Fibroblast of skin of scalp (primary cell): ENCODE results near the gene PRICKLE3.

Source experiments
- DNase-seq: peaks from one replicate; pipeline ENCODE4 v3.0.0-alpha.2; 2013

Gene PRICKLE3

DNA sequence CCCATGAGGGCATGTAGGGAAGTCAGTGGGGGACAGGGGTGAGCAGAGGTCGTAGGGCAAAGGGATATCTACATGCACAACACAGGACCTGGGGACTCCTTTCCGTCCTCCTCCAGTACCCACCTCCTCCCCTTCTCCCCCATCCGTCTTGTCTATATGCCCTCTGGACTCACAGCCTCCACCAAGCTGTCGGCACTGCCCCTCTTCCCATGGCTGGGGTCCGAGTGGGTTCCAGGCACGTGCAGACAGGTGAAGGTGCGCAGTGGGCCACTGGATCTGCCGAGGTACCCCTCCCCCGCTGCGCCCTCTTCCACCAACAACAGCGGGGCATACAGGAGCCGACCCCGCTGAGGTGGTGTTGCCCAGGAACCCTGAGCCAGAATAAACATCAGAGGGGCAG is 19.3 kb upstream of the PRICKLE3 start:
- no peak for DNase-seq

DNA sequence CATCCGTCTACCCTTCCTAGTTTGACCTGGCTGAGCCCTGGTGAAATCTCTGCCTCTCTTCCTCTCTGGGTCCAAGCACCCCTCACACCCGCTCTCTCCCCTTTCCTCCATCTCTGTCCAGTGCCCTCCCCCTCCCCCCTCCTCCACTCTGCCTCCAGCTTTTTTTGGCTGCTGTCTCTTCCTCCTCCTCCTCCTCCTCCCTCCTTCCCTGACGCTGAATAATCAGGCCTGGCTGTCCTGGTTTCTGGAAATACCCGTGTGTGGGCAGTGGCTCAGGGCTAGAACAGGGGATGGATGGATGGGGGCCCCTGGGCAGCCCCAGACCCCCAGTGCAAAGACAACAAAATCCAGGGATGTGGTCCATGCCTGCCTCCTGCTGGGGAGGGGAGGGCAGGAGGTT is 18.5 kb upstream of the PRICKLE3 start:
- DNase-seq, result no peak

DNA sequence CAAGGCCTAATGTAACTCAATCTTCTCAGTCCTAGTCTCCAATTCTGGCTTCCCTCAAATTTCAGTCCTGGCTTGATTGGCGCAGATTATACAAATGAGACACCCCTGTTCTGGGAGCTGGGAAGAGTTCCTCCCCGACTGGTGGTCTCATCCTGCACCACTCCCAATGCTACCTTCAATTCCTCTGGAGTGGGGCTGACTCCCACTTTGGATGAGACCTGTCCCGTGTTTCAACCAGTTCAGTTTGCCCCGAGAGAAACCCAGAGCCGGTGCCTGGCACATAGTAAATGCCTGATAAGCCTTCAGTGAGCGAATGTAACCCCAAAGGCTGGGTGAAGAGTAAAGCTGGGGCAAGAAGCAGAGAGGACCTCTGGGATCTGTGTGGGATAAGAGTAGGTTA is 17.8 kb upstream of the PRICKLE3 start:
- DNase-seq, result no peak

DNA sequence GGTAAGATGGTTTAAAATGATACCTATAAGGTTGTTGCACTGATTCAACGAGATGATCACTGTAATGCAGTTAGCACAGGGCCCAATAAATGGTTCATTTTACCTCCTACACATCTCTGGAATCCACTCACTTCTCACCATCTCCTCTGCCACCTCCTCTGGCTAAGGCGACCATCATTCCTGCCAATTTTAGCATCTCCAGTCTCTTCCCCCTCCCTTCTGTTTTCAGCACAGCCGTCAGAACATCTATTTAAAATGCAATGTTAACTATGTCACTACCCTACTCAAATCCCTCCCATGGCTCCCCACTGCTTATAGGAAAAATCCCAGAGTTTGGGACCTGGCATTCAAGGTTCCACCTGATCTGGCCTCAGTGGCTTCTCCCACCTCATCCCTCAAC is 17.4 kb upstream of the PRICKLE3 start:
- no peak for DNase-seq

DNA sequence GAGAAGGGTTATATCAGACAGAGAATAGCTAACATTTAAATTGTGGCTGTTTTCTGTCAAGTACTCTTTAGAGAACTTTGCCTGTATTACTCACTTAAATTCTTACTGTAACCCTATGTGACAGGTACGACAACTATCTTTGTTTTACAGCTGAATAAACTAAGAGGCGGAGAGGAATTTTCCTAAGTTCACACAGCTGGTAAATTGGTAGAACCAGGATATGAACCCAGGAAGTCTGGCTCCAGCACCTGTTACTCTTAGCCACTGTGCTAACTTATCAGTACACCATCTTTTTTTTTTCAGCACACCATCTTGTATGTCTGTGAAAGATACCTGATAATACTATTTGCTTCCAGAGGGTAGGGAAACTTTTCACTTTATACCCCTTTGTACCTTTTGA is 15.8 kb upstream of the PRICKLE3 start:
- no peak for DNase-seq

DNA sequence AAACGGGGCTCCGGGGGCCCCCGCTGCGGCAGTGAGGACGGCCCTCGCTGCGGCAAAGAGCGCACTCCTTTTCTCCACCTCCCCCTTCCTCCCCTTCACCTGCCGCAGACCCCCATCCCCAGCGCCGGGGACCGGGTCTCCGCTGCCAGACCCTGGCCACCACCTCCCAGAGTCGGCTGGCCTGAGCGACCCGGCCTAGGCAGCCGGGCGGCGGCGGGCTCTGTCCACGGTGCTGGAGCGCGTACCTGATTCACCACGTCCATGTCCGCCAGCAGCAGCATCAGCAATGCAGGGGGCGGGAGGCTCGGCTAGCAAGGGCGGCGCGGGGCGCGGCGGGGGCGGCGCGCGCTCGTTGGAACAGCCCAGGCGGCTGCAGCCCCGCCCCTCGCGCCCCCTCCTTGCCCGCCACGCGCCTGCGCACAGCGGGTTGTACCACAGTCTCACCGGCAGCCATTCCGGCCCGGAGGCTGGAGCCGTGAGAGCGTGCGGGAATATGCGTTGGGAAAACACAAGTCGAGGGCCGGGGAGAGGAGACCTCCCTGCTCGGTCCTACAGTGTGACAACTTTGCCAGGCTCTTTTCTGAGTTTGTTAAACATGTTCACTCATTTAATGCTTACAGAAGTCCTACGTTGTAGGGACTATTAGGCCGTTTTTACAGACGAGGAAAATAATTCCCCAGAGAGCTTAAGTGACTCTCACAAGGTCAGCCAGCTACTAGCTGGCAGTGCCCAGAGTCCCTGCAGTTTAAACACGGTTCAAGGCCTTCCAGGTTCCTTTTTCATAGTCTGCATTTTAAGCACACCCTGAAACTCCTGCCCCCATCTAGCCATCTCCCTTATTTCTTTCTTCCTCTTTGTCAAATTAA is 14.0 kb upstream of the PRICKLE3 start, which contains the start of gene SYP:
Gene SYP (minus strand): TSS at position 288 of the 866 bp plus-strand sequence. CDS start 7 bp downstream, at position 281.
- peak; percentile 87 for DNase-seq

DNA sequence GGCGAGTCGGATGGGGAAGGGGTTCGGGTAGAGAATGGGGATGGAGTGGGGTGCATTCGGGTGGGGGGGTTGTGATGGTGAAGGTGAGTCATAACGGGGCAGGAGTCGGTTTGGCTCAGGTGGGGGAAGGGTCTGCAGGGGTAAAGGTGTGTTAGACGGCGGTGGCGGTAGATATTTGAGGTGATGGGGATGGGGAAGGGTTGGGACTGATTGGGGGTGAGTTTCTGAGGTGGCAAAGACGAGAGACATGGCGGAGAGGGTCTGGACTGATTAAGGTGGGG is 13.1 kb upstream of the PRICKLE3 start:
- DNase-seq, result no peak

DNA sequence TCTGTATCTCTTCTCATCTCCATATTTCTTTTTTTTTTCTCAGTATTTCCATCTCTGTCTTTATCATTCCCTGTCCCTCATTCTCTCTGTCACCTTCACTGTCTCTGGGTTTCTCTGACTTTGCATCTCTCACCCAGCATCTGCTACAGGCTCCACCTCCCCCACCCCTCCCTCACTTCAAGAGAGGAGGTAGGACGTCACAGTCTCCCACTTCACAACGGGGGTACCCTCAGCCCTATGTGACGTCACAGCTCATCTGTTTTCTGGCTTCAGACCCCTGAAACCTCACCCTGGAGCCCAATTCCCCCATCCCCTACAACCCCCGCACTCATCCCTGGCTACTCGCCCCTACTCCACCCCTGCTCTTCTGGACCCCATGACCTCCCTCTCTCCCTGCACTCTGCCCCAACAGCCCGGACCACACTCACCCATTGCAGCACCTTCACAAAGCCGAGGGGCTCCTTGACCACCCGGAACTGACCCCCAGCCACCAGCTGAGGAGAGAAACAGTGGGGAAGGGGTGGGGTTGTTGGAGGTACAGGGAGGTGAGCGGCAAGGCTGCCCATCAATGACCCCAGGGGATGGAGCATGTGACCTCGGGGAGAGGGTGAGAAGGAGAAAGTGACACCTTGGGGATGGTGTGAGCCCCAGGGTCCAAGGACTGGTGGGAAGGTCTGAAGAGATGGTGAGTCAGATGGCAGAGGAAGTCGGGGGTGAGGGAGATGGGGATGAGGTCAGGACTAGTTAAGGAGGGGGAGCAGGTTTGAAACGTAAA is 12.6 kb upstream of the PRICKLE3 start:
- no peak for DNase-seq

DNA sequence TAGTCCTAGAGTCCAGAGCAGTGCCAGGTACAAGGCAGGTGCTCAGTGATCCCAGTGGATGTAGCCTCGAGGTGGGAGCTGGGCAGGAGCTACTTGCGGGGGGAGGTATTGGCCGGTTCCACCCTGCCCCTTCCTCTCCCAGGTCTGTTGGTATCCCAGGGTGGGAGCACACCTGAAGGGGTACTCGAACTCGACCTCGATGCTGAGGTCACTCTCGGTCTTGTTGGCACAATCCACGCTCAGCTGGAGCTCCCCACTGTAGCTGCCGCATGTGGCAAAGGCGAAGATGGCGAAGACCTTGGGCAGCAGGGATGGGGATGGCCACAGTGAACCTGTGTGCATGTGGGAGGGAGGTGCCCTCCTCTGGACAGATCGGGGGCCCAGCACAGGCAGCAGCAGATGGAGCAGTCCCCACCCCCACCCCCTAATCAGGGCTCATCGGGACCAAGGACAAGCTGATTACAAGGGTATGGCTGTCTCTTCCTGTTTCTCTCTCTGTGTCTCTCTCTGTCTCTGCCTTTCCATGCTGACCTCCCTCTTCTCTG is 11.4 kb upstream of the PRICKLE3 start:
- DNase-seq, result no peak

DNA sequence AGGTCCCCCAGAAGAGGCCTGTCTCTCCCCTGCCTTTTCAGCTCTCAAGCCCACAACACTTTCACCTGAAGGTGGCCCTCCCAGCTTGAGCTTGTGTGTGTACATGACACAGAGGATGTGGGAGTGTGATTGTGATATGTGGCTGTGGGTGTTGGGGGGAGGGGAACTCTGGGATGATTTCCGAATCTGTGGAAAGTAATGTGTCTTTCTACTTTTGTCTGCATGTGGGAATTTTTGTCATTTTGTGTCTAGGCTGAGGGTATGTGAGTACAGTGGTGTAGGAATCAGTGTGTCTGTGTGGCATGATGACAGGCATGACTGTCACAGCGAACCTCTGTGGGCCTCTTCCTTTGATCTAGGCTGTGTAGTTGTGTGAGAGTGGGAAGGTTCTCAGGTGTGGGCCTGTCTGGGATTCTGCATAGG is 7.4 kb upstream of the PRICKLE3 start:
- DNase-seq, result no peak

DNA sequence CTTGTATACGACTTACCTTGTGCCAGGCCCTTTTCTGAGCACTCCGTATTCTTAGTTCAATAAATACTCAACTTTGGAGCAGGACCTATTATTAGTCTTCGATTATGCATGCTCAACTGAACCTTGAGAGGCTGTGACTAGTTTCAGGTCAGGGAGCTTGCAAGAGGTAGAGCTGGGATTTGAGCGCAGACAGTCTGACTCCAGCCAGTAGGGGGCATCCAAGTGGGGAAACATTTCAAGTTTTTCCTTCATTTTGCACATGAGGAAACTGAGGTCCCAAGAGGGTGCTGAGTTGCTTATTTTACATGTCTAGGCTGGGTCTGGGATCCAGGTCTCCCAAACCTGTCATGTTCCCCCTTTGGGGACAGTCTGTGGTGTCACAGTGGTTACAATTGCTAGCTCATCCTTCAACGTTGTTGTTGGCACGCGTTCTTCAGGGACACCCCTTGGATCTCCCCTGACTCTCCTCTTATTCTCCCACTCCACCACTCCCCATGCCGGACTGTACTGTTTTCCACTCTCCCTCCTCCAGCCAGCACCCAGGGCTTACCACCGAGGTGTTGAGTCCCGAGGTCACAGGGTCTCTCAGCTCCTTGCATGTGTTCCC is 6.7 kb upstream of the PRICKLE3 start:
- no peak for DNase-seq

DNA sequence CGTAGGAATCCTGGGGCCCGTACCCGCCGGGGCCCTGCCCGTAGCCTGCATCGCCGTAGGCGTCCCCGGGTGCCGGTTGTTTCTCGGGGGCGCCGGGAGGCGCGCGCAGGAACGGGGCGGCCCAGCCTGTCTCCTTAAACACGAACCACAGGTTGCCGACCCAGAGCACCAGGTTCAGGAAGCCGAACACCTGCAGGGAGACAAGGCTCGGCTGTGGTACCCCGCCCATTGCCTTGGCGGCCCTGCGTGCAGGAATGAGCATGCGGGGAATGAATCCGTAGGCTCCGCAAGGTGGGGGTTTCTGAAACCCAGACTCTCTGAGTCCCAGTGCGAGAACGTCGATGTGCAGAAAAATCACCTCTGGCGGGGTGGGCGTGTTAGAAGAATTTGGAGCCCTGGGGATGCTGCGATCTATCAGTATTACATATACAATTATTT is 5.4 kb upstream of the PRICKLE3 start:
- no peak for DNase-seq

DNA sequence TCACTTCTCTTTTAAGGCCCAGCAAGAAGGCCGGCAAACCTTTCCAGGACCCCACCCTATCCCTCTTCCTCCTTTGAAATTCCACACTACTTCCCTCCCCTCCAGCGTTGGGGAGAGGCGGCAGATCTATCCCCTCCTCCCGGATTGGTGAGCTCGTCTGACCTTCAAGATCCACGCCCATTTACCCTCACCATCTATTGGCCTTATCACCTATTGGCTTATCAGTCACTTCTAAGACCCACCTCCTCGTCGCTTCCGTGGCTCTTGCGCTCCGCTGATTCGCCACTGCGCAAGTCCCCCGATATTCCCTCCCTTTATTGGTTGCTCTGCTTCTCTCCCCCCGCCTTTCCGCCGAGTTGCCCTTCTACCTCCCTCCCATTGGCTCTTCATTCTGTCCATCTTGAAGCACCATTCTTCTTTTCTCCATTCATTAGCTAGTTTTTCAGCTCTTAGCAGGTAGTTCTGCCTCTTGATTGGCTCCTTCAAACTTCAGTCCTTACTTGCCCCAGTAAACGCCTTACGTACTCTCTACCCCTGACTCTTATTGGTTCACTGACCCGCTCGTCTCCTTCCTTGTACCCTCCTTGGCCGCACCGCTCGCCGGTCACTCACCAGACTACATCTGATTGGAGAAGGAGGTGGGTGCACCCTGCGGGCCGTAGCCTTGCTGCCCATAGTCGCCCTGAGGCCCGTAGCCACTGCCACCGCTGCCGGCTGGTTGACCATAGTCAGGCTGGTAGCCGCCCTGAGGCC is 4.8 kb upstream of the PRICKLE3 start:
- DNase-seq, result peak; percentile 99

DNA sequence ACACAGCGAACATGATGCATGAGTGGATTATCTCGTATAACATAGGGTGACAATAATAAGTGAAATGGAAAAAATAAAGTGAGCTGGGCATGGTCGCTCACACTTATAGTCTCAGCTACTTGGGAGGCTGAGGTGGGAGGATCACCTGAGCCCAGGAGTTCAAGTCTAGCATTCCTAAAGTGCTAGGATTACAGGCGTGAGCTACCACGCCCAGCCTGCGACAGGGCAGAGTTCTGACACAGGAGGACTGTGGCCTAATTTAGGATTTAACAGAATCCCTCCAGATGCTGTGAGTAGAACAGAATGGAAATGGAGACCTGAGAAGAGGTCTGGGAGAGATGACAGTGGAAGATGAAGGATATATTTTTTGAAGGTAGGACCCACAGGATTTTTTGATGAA is 3.4 kb upstream of the PRICKLE3 start:
- DNase-seq, result no peak

DNA sequence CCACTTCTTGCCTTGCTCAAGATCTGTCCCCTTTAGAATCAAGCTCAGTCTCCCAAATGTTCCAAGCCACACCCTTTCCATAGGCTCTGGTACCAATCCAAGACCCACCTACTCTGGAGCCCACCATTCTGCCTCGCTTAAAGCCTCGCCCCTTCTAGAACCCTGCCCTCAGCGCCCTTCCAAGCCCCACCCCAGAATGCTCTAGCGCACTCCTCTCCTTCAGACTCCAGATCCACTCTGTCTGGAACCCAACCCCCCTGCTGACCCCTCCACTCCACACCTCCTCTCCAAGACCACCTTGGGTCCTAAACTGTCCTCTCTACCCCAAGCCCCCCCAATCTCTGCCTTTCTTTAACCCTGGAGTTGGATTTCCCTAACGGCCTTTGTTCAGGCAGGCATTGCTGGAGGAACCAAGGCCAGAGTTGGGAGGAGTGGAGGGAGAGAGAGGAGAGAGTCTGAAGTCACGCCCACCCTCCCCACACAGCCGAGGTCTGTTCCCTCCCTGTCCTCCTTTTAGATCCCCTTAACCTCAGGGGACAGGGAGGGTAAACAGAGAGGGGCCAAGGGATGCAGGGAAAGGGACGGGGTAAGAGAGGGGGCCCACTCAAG is 2.4 kb upstream of the PRICKLE3 start:
- DNase-seq, result no peak

DNA sequence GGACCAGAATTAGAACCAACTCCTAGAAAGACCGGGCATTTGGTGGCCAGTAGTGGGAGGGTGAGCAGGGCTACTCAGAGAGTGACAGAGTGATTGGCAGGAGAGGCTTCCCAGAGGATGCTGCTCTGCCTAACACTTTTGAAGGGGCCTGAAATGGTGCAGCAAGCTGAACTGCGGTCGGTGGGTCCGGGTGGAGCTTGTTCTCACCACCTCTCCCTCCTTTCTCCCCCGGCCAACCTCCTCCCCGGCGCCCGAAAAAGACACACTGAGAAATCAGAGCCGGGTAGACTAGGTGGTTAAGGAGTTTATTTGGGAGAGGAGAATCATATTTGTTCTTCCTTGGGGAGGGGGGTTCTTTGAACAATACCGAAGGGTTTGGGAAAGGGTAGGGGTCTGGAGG is 1.4 kb upstream of the PRICKLE3 start:
- DNase-seq, result no peak

DNA sequence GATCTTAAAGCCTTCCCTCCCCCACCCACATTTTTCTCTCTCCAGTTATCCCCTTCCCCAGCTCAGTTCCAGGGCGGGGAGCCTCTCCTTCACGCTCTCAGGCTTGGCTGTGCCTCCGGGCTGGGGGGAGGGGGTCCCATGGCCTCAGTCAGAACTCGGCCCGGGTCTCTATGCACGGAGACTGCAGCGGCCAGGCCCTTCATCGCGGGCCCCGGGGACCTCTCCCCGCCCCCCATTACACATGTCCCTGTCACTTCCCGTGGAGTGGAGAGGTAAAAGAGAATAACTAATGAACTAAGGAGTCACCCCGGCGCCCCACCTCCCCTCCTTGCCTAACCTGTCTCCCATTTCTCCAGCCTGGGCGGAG is 838 bp upstream of the PRICKLE3 start:
- no peak for DNase-seq

DNA sequence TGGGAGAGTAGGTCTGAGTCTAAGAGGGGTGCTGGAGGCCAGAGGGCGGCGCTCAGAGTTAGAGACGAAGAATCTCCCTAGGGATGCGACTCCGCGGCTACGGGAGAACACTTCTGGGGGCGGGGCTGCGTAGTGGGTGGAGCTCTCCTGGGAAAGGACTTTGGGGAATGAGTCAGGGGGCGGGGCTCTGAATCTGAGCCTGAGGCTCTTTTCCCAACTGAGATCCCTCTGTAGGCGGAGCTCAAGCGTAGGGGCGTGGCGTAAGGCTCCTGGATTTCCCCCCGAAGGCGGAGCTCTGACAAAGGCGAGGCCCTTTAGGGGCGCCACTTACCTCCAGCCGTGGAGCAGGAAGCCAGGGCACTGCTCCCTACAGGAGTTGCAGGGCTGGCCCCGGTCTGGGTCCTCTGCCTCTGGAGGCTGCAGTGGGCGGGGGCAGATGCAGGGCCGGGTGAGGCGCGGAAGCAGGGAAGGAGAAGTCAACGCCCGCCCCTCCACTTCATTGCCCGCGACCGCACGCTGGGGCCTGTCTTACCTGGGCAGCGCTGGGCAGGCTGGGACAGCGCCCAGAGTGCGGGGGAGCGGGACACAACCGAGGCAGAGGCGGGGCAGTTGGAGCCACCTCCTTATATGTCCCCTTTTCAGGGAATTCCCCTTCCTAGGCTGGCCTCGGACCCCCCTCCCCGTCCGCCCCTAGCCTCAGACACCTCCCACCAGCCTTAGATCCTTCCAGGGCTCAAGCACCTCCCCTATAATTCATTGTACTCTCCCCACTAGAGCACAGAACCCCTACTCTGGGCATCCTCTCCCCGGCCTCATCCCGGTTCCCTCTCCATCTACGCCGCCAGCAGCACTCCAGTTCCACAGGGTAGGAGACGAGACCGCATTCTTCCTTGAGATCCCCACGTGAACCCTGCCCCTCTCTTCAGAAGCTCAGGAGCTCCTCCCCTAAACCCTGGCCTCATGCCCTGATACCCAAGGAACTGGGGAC is 1.6 kb downstream of the PRICKLE3 start:
- DNase-seq, result peak; percentile 90

DNA sequence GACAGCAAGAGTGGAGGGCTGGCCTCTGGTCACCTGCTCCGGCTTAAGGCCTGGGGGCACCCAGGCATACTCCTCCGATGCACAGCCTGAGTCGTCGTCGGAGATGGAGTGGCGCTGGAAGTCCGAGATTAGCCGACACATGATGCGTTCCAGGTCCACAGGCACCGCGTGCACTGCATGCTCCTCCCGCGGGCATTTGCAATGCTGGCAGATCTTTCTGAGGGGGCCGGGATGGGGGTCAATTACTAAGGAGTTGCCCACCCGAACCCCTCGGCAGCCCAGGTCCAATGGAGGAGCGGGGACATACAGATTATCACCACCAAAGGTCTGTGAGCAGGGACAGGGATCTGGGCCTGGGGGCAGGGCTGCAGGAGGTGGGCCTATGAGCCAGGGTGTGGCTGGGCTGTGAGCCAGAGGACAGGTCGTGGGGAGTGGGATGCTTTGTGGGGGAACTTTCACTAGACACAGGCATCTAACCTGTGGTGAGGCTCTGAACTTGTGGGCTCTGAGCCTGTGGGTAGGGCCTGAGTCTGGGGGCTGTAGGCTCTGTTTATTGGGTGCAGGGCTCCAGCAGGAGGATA is 2.4 kb downstream of the PRICKLE3 start:
- DNase-seq, result no peak

DNA sequence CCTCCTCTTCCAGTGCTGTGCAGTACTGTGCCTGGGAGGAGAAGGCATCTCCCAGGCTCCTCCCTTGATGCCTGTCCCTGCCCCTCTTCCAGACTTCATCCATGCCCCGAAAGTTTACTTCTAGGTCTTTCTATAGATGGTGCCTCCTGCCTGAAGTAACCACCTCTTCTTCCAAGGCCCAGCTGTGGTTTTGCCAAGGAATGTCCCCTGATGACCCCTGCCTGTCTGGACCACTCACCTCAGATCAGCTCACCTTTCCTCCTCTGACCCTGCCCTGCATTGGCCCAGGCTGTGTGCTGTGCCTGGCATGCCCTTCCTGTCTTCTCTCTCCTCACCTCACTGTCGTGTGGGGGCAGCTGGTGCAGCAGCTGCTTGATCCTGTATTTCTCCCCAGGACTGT is 6.8 kb downstream of the PRICKLE3 start:
- no peak for DNase-seq

DNA sequence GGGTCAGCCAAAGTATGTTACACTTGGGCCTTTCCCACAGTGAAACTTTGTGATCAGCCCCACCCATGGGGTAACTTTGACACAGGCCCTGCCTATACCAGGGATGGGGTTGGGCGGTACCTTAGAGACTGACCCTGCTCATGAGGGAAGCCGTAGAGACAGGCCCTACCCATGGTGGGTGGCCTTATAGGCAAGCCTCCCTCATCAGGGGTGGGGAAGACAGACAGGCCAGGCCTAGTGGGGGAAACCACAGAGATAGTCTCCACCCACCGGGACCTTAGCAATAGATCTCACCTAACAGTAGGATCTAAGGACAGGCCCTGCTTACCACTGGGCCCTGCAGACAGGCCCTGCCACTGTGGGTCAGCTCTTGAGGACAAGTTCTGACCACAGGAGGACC is 7.6 kb downstream of the PRICKLE3 start:
- no peak for DNase-seq
